NCI-H2081 (cell line): Measurements from ENCODE around the gene MAP4K4.
"Not testable (repeated sequence)": the region's sequence is repeated elsewhere in the genome, so short reads cannot be mapped to it uniquely, and the experiment has no call there.

Source experiments
- DNase-seq, 2 experiments: peaks; one replicate each; lab custom pipeline; 2025; lab: John Stamatoyannopoulos, UW

MAP4K4 gene

DNA sequence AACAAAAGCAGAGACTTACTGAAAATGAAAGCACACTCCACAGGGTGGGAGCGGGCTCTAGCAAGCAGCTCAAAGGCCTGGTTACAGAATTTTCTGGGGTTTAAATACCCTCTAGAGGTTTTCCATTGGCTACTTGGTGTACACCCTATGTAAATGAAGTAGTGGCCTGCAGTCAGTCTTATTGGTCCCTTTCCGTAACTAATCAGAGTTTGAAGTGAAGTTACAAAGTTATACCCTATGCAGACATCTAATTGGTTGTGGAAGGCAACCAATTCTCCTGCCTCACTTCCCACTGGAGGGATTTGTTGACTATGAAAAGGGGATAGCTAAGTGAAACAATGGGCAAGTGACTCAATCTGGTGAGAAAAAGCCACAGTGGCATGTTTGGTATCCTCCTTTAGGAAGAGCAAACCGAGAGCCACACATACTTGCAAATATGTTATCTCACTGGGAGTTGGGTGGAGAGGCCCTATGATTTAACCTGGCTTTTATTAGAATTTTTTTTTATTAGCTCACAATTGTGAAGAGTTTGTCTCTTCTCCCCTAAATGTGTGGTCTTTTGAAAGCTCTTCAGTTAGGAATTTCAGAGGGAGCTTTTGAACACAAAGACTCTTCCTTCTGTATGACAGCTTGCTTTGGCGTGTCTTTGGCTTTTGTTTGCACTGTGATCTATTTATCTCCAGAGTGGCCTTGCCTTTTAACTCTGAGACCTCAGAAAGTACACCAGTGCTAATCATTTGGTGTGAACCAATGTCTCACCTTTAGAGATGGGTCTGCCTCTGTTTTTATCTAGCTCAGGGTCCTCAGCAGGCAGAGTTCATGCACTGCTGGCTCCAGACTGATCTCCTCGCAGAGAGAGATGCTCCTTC, 69.6 kb downstream of the MAP4K4 start:
- DNase-seq: no peak

DNA sequence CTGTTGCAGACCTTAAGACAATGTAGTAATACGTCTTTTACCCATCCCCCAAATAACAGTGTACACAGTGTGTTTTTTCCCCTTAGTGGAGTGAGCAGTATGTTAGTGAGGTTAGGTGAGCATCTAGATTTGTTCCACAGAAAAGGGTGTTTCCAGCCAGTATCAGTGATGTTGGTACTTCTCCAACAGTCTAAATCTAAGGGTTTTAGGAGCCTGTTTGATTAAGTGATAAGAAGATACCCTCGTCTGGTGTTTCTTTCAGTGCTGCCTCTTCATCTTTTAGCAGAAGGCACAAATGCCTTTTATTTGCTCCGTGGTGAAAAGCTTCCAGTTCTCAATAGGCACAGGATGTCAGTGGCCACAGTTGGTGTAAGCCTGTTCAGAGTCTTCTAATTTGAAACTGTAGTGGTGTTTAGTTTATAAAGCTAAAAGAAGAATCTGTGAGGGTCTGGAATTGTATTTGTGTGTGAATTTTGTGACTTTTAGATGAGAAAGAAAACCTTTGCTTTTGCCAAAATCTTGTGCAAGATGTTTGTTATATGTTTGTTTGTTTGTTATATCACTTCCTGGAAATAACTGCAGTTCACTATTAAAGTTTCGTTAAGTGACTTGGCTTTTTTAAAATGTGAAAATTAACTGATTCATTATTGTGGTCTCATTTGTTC, 71.2 kb downstream of the MAP4K4 start:
- DNase-seq: no peak

DNA sequence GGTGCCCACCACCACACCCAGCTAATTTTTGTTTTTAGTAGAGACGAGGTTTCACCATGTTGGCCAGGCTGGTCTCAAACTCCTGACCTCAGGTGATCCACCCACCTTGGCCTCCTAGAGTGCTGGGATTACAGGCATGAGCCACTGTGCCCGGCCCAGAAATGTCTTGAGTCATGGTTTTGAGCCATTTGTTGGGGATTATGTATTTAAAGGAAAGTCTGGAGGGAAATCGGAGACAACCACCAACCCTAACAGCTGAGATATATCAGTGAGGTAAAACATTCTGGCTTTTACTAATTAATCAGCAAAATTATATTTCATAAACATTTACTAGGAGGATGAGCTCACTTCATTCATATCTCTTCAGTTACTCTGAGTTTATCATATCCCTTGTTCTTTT, 72.2 kb downstream of the MAP4K4 start:
- not testable (repeated sequence) for DNase-seq

DNA sequence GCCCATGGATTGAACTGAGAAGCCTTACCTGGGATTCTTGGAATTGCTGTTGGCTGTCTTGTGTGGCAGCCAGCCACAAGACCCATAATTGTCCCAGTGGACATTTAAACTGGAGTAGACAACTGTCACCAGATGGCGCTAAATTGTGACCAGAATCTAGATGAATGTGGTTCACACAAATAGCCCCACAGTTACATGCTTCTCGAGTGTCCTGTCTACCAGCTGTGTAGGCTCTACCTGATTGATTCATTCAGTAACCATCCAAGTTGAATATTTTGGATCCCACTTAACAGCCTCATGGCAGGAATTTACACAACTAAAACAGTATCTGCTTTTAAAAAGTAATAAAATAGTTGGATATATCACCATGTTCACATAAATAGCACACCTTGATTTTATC, 73.2 kb downstream of the MAP4K4 start:
- peak in 1 of 2 experiments; percentile 59 for DNase-seq

DNA sequence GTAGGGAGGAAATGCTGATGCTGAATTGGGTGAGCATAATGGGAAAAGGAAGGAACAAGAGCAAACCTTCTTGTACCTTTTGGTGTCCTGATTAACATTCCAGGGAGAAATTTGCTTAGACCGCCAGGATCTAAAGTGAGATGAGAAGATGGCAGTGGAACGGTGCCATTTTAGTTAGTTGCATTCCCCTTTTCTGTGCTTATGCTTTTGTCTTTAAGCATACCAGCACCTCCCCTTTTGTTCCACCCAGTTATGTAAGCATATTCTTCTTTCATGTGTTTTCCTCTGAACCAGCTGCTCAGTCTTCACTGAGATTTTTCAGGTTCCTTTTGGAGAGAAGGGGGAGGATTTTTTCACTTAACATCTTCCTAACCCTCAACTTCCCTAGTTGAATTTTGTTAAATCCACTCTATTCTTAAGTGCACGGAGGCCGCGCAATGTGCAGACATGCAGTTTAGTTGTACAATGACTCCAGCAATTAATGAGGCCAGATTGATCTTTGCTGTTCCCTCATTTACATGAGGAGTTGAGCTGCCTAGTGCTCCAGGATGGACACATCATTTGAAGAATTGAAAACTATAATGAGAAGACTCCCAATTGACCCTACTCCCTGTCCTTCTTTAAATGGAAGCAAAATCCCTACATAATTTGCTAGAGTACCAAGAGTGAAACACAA, 73.9 kb downstream of the MAP4K4 start:
- DNase-seq: no peak

DNA sequence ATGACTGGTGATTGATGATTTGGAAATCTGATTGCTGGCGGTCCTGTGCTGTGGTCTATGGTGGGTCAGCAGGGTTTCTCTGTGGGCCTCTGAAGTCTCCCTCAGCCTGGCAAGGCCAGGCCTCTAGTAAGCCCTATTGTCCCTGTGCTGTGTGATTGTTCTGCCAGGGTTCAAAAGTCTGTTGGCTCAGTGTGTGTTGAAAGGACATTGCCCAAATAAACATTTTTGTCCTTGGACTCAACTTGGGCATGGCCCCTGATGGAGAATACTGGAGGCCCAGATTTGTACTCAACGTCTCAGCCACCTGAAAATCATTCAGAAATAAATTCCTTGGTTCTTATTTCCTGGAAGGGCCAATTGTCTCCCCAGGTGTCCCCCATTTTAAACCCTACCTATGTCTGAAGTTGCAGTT, 74.4 kb downstream of the MAP4K4 start:
- no peak for DNase-seq

DNA sequence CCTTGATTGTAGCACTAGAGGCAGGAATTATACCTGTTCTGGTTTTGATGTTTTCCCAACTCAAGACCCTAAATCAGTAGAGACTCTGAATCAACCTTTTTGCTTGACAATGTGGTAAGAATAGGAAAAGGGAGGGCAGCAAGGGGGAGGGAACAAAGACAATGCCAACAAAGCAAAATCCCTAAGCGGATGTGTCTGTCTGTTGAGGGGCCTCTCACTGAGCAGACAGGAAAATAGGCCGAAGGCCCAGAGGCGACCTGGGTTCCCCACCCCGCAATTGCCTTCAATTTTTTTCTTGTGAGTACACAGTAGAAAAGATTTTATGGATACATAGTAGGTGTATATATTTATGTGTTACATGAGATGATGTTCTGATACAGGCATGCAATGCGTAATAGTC, 75.6 kb downstream of the MAP4K4 start:
- no peak for DNase-seq

DNA sequence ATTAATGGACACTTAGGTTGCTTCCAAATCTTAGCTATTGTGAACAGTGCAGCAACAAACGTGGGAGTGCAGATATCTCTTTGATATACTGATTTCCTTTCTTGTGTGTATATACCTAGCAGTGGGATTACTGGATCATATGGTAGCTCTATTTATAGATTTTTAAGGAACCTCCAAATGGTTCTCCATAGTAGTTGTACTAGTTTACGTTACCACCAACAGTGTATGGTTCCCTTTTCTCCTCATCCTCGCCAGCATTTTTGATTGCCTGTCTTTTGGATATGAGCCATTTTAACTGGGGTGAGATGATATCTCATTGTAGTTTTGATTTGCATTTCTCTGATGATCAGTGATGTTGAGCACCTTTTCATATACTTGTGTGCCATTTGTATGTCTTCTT, 76.5 kb downstream of the MAP4K4 start:
- DNase-seq: not testable (repeated sequence)

DNA sequence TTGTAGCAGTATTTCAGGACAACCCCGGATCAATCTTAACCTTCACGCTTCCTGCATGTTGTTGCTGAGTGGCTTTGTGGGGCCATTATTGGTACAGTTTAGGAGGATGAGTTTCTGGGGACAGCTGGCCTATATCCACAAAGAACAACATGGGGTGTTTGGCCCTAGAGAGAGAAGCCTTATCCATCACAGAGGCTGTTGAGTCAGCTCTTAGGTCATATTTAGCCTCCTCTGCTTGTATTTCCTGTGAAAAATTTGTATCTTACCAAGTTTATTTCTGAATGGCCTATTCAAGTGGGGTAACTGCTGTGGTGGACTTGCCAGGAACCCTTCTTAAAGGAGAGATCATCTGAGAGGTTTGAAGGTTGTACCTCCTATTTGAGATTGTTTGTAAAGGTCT, 77.6 kb downstream of the MAP4K4 start:
- no peak for DNase-seq

DNA sequence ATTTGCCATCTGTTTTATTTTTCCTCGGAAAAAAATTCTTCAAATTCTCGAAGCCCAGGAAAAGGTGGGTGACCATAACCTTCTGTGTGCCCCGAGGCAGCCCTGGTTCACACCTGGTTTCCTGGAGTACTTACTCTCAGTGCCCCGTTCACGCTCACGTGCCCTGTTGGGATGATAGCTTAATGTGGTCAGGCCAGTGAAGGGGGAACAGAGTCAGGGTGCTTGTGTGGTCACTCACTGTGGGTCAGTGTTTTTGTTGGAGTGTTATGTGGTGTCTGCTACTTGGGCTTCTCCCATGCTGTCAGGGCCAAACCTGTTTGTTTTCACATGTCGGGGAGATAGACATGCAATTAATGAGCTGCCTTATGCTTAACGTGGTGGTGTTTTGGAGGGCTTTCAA, 78.1 kb downstream of the MAP4K4 start:
- no peak for DNase-seq

DNA sequence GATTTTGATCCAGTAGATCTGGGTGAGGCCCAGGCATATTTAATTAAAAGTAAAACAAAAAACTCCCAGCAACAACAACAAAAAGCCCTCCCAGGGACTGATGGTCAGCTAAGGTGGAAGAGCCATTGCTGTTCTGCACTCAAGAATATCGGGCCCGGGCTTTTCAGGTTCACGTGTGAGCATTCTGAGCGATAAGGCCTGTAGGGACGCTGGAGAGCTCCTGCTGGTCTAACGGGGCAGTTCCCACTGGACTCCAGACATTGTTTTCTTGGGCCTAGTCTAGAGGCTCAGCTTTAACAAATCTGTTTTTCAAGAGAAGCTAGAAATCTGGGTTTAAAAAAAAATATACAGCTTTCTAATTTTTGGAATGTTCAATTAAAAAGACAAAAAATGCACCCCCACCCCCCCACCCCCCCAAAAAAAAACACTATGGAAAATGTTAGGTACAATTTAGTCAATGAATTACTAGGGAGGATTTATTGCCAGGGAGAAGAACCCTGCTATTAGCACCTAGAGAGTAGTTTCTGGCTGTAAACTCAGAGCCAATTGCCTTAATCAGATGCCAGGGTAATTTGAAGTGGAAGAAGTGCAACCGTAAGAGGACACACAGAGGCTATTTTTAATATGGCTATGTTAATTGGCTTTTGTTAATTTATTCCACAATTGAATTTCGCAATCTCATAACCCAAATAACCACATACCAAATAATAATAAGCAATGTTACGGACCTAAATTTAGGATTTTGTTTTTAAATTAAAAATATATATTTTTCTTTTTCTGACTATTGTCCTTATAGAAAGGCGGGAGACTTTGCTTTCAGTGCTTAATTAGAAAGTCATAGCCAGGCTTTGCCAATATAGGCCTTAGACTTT, 78.9 kb downstream of the MAP4K4 start:
- DNase-seq: peak in 1 of 2 experiments; percentile 28

DNA sequence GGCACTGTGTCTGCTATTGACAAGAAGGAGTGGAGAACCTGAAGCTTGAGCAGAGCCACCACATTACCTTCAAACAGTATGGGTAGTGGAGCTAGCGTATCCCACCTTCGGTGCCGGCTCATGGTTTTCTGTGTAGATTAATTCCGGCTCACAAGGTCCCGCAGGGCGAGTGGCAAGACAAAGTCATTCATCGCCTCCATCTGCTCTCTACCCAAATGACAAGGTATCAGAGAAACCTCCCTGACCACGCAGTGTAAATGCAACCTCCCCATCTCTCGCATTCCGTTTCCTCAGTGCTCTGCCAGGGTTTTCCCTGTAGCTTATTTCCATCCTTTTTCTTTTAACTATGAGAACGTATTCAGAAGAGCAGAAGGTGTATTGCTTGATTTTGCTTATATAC, 79.8 kb downstream of the MAP4K4 start:
- no peak for DNase-seq

DNA sequence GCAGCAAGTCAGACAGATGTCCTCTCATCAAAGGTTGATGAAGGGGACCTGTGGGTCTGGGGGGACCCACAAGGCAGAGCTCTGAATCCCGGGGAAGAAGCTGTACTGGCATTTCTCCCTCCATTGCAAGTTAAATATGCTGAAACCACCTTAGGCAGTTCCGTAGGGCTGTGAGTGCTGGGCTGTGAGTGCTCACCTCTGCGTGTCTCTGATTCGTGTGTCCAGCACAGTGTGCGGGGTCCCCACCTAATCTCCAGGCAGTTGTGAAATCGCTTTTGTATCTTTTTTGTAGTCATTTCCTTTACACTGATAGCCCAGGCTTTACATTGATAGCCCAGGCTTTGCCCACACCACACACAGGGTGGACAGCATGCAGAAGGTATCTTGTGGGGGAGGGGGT, 80.6 kb downstream of the MAP4K4 start:
- DNase-seq: no peak

DNA sequence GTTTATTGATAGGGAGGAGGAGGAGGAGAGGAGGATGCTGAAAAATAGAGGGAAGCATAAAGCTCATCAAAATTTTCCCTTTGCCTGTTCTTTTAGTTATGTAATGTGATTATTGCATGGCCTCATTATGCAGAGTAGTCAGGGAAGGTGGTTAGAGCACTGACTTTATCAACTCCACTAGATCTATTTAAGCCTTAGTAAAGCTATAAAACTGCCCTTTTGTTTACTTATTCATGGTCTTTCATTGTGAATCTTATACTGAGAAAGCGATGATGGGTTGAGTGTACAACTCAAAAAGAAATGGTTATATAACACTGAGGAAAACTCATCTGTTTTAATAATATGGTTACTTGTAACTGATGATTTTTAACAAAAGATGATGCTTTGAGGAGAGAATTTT, 81.7 kb downstream of the MAP4K4 start:
- DNase-seq: no peak

DNA sequence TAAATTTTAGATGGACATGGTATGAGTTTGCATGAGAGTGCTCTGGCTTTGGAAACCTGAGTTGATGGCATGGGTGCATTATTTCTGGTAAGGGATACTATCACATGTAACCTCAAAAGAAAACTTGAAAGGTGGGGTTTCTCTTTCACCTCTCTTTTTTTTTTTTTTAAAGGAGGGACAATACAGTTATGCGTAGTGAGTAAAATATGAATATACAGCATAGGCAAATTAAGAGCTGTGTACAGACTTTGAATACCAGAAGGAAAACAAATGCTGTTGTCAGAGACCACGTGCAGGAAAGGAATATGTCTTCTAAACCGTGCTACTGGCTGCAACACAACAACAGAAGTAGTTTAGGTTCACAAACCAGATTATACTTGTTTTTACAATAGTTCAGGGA, 82.1 kb downstream of the MAP4K4 start:
- no peak for DNase-seq

DNA sequence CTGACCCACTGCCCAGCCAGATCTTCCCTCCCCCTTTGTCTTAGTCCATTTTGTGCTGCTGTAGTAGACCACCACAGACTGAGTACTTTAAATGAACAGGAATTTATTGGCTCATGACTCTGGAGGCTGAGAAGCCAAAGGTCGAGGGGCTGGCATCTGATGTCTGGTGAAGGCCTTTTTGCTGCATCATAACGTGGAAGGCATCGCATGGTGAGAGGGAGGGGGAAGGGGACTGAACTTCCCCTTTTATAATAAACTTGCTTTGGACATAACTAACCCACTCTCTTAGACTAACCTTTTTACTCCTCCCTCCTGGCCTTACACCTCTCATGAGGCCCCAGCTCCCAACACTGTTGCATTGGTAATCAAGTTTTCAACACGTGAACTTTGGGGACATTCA, 83.8 kb downstream of the MAP4K4 start:
- DNase-seq: no peak

DNA sequence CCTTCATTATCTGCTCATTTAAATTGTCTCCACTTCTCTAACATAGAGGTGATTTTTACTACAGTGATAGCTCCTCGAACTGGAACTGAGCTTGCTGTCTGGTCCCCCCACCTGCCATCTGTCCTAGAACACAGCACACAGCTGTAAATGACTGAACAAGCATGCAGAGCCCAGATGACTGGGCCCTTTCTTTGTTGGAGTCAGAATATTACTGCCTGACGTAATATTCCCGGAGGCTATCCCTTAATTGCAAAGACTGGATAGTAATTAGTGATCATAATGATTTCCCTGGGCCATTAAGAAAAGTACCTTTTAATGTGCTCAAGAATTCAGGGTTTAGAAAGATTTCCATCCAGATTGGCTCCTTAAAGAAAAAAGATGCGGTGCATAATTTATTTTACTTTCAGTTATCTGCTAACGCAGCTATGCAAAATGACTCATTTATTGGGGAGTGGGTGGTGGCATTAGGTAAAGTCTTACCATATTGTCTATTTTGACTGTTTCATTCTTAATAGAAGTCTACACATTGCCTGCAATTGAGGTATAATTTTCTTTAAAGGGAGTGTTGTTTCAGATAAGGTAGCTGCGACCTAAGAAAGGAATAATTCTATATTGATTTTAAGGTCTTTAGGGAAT, 84.4 kb downstream of the MAP4K4 start:
- no peak for DNase-seq

DNA sequence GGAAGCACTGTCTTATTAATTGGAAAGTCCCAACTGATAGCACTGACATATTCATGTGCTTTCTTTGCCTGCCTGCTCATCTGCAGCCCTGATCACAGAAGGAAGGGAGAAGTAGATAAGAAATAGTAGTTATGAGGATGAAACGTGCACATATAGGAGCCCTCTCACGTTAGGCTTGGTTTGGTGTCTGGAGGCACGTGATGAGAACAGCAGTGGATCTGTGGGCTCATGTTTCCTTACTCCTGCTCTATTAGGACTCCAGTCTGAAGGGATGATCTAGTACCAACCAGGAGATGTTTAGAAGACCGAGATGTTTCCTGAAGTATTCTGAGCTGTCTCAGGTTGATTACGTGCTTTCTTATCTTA, 84.9 kb downstream of the MAP4K4 start:
- DNase-seq: no peak

DNA sequence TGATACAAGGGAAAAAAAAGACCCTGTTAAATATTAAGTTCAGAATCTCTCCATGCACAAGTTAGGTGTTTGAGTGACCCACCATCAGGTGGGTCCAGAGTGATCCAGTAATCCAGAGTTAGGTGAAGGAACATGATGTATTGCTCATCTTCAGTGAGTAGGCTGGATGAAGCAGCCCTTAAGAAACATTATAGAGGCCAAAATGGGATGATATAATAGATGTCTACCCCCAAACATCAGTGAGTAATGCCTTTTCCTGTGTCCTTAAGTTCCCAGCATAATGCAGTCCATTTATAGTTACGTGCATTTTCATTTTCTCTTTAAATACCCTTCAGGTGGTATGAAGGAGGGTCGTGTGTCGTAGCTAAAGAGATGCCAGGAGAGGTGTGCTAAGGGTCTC, 89.6 kb downstream of the MAP4K4 start:
- no peak for DNase-seq

DNA sequence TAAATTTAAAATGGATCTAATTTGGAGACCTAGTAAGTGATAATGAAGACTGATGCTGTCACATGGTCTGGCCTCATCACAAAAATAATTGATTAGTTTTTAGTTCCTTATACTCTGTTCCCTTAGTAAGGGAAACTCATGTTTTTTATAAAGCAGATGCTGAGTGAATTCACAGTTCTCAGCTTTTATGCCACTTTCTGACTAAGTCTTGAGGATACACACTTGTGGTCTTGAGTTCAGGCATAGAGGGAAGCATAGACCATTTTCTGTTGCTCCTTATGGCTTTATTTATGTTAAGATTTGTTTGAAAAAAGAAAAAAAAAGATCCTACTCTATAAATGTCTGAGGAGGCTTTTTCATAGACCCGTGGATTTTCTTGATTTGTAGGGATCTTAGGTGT, 91.1 kb downstream of the MAP4K4 start:
- no peak for DNase-seq
